GM19023 (cell line): ENCODE measurements around the gene NFIB.

Experiments
- ATAC-seq: cut with Tn5 transposase; IDR thresholded peaks from one replicate; pipeline ENCODE4 v1.9.1; 2021; ENCODE audit warnings: mild to moderate bottlenecking, moderate library complexity; ENCODE audit not compliant: unreplicated experiment

Gene NFIB

GRCh38 chr9:14192556-14192955, 121.4 kb downstream of the NFIB start:
- ATAC-seq, result no peak

GRCh38 chr9:14191512-14191911, 122.4 kb downstream of the NFIB start:
- no peak for ATAC-seq

GRCh38 chr9:14190240-14190639, 123.7 kb downstream of the NFIB start:
- no peak for ATAC-seq

GRCh38 chr9:14189578-14189977, 124.4 kb downstream of the NFIB start:
- no peak for ATAC-seq

- ATAC-seq, result no peak
These were observed 124.8 kb downstream of the NFIB start for GRCh38 chr9:14189146-14189545.

GRCh38 chr9:14188538-14188937, 125.4 kb downstream of the NFIB start:
- no peak for ATAC-seq

- ATAC-seq, result no peak
These were observed 125.9 kb downstream of the NFIB start for GRCh38 chr9:14188011-14188410.

- no peak for ATAC-seq
These were observed 127.8 kb downstream of the NFIB start for GRCh38 chr9:14186096-14186495.

GRCh38 chr9:14185016-14185415, 128.9 kb downstream of the NFIB start:
- no peak for ATAC-seq

GRCh38 chr9:14183001-14183400, 130.9 kb downstream of the NFIB start:
- ATAC-seq, result no peak

- no peak for ATAC-seq
These were observed 132.9 kb downstream of the NFIB start for GRCh38 chr9:14180960-14181537.

GRCh38 chr9:14180093-14180959, 133.6 kb downstream of the NFIB start:
- ATAC-seq, result no peak

GRCh38 chr9:14179449-14179848, 134.5 kb downstream of the NFIB start:
- no peak for ATAC-seq

GRCh38 chr9:14175778-14176177, 138.2 kb downstream of the NFIB start:
- ATAC-seq, result no peak

- ATAC-seq, result no peak
These were observed 140.2 kb downstream of the NFIB start for GRCh38 chr9:14173713-14174112.

- peak; percentile 67 for ATAC-seq
These were observed 142.9 kb downstream of the NFIB start for GRCh38 chr9:14170973-14171596.

- peak; percentile 30 for ATAC-seq
These were observed 143.5 kb downstream of the NFIB start for GRCh38 chr9:14170392-14170931.

- no peak for ATAC-seq
These were observed 145.6 kb downstream of the NFIB start for GRCh38 chr9:14168381-14168780.

GRCh38 chr9:14165376-14166035, 148.4 kb downstream of the NFIB start:
- no peak for ATAC-seq

- ATAC-seq, result no peak
These were observed 149.0 kb downstream of the NFIB start for GRCh38 chr9:14164908-14165307.
